Thoracic aorta (tissue), 2 donors: Measurements from ENCODE around the gene SLC8A1. TPM values are rescaled to one million over a fixed set of nuclear protein-coding genes. Genes with fewer than 3 reads are reported as not detected.

Experiments used
- ATAC-seq: fragments of 150-250 bp; one replicate; pipeline ENCODE4 v1.8.0; 2017; ENCODE audit warnings: low read depth; ENCODE audit not compliant: insufficient number of reproducible peaks, low FRiP score
- DNase-seq: peaks from one replicate; pipeline ENCODE4 v3.0.0-alpha.2; 2020; ENCODE audit warnings: low spot score
- H3K27ac ChIP-seq, 2 donors: fragments of 200-600 bp; sonication (generic); 1 replicate in 1 of 2; 2 replicates in 1 of 2; pipeline ENCODE4 v1.5.1; 2016; ENCODE audit warnings: mild to moderate bottlenecking in 2 of 2, moderate library complexity in 2 of 2
- H3K27me3 ChIP-seq: fragments of 200-600 bp; sonication (generic); replicated peaks from 2 replicates; pipeline ENCODE4 v1.6.0; 2016; ENCODE audit warnings: mild to moderate bottlenecking; ENCODE audit not compliant: insufficient read depth
- H3K36me3 ChIP-seq: fragments of 200-600 bp; sonication (generic); one replicate; pipeline ENCODE4 v1.5.1; 2016
- H3K4me1 ChIP-seq, 2 donors: fragments of 200-600 bp; sonication (generic); 1 replicate in 1 of 2; 2 replicates in 1 of 2; pipeline versions ENCODE4 v1.5.1 to v1.6.0; 2016; ENCODE audit warnings: low read depth in 2 of 2, mild to moderate bottlenecking in 1 of 2; ENCODE audit not compliant: control insufficient read depth in 1 of 2
- H3K4me3 ChIP-seq: fragments of 200-600 bp; sonication (generic); 2 replicates; pipeline ENCODE4 v1.5.1; 2016; ENCODE audit warnings: mild to moderate bottlenecking
- H3K9me3 ChIP-seq: fragments of 200-600 bp; sonication (generic); 2 replicates; pipeline ENCODE4 v1.5.1; 2016
- CTCF ChIP-seq: fragments of 200-600 bp; sonication (generic); IDR thresholded peaks from one replicate; pipeline ENCODE4 v1.5.1; 2019; ENCODE audit warnings: antibody characterized with exemption
- total RNA-seq, 2 donors: library from RNA; depleted of rRNA; stranded (reverse); fragments of >200 nt; gene quantifications; one replicate each; pipeline versions ENCODE4 v1.1.0 to v1.2.3, GENCODE V29; 2016

SLC8A1 gene
- total RNA-seq, 2 donors from 2014 or later: 13.7 to 31.2 TPM

- Histone ChIP-seq H3K27me3 (no peaks in the 10 kb centered on the region), H3K27ac (no peak overlapping the region), H3K9me3 (no peaks in the 10 kb centered on the region), H3K4me3 (no peak overlapping the region), H3K36me3 (no peaks in the 10 kb centered on the region), H3K4me1 (no peaks in the 10 kb centered on the region)
- ATAC-seq (no peak), DNase-seq (no peak)
- TF ChIP-seq CTCF: no peak
Measured at GRCh38 chr2:40257340-40258134, 194.4 kb downstream of the SLC8A1 start.

GRCh38 chr2:40256649-40257048 is 195.2 kb downstream of the SLC8A1 start:
- TF ChIP-seq CTCF: no peak

GRCh38 chr2:40256008-40256407 is 195.9 kb downstream of the SLC8A1 start:
- Histone ChIP-seq H3K27ac (no peak overlapping the region), H3K36me3 (no peaks in the 10 kb centered on the region), H3K9me3 (no peaks in the 10 kb centered on the region), H3K4me1 (no peaks in the 10 kb centered on the region), H3K27me3 (no peaks in the 10 kb centered on the region), H3K4me3 (no peak overlapping the region)
- TF ChIP-seq CTCF: no peak
- DNase-seq (no peak), ATAC-seq (no peak)

More at GRCh38 chr2:40256649-40257048, 195.2 kb downstream of the SLC8A1 start:
- ATAC-seq: no peak
- Histone ChIP-seq H3K27ac (no peak overlapping the region), H3K4me3 (no peak overlapping the region), H3K4me1 (no peaks in the 10 kb centered on the region), H3K9me3 (no peaks in the 10 kb centered on the region), H3K27me3 (no peaks in the 10 kb centered on the region), H3K36me3 (no peaks in the 10 kb centered on the region)
- no peak for DNase-seq

GRCh38 chr2:40255103-40255502 is 196.8 kb downstream of the SLC8A1 start:
- no peaks in the 10 kb centered on the region for H3K27me3 ChIP-seq
- no peak overlapping the region for H3K27ac ChIP-seq
- DNase-seq: no peak
- no peaks in the 10 kb centered on the region for H3K4me1 ChIP-seq
- TF ChIP-seq CTCF: no peak
- no peaks in the 10 kb centered on the region for H3K9me3 ChIP-seq
- ATAC-seq: no peak
- no peak overlapping the region for H3K4me3 ChIP-seq
- H3K36me3 ChIP-seq: no peaks in the 10 kb centered on the region

- Histone ChIP-seq H3K4me1 (no peaks in the 10 kb centered on the region), H3K36me3 (no peaks in the 10 kb centered on the region), H3K9me3 (no peaks in the 10 kb centered on the region), H3K27me3 (no peaks in the 10 kb centered on the region), H3K27ac (no peak overlapping the region), H3K4me3 (no peak overlapping the region)
- ATAC-seq (no peak), DNase-seq (no peak)
- no peak for TF ChIP-seq CTCF
Measured at GRCh38 chr2:40254611-40255010, 197.3 kb downstream of the SLC8A1 start.
